Measurements from ENCODE around the gene MACROD2.

Gene MACROD2

GRCh38 chr20:14284443-14284842, 289.1 kb downstream of the MACROD2 start:
- no peak for DNase-seq

GRCh38 chr20:14288341-14289330, 293.3 kb downstream of the MACROD2 start:
- DNase-seq: no peak

- no peak for DNase-seq
Observed at GRCh38 chr20:14291502-14291901, 296.2 kb downstream of the MACROD2 start.

GRCh38 chr20:14295238-14295637, 299.9 kb downstream of the MACROD2 start:
- DNase-seq: no peak

- DNase-seq: no peak
Observed at GRCh38 chr20:14295770-14296309, 300.5 kb downstream of the MACROD2 start.

- no peak for DNase-seq
Observed at GRCh38 chr20:14299831-14300230, 304.5 kb downstream of the MACROD2 start.

- no peak for DNase-seq
Observed at GRCh38 chr20:14303106-14303505, 307.8 kb downstream of the MACROD2 start.

- no peak for DNase-seq
Observed at GRCh38 chr20:14303651-14304050, 308.3 kb downstream of the MACROD2 start.

- DNase-seq: no peak
Observed at GRCh38 chr20:14304472-14304871, 309.2 kb downstream of the MACROD2 start.

- DNase-seq: no peak
Observed at GRCh38 chr20:14307956-14308355, 312.6 kb downstream of the MACROD2 start.

GRCh38 chr20:14310977-14311627, 315.8 kb downstream of the MACROD2 start:
- DNase-seq: no peak

- no peak for DNase-seq
Observed at GRCh38 chr20:14312001-14312400, 316.7 kb downstream of the MACROD2 start.

- DNase-seq: no peak
Observed at GRCh38 chr20:14313341-14314020, 318.2 kb downstream of the MACROD2 start.

GRCh38 chr20:14319704-14320103, 324.4 kb downstream of the MACROD2 start:
- DNase-seq: no peak

GRCh38 chr20:14331646-14332045, 336.3 kb downstream of the MACROD2 start:
- no peak for DNase-seq

GRCh38 chr20:14332866-14333265, 337.6 kb downstream of the MACROD2 start:
- no peak for DNase-seq

GRCh38 chr20:14333721-14334120, 338.4 kb downstream of the MACROD2 start:
- no peak for DNase-seq

- no peak for DNase-seq
Observed at GRCh38 chr20:14334306-14334930, 339.1 kb downstream of the MACROD2 start.

- DNase-seq: no peak
Observed at GRCh38 chr20:14335052-14335451, 339.7 kb downstream of the MACROD2 start.

GRCh38 chr20:14336686-14337085, 341.4 kb downstream of the MACROD2 start:
- DNase-seq: no peak

- peak; percentile 31 to 52 (median 43) for DNase-seq
Observed at GRCh38 chr20:14337400-14338171, 342.3 kb downstream of the MACROD2 start, which contains the start of gene FLRT3. TSS of gene FLRT3 (minus strand) at chr20:14337612. CDS start at chr20:14327506, 10,106 bp downstream.

- no peak for DNase-seq
Observed at GRCh38 chr20:14341801-14342200, 346.5 kb downstream of the MACROD2 start.

Data from suppressor macrophage treated with lipopolysaccharide for 1 hour (primary cell).